ENCODE results near the gene GJC1. TPM values are rescaled to one million over a fixed set of nuclear protein-coding genes. Genes with fewer than 3 reads are reported as not detected.

The GJC1 gene
- polyA plus RNA-seq, 1 donor: 8.2 TPM

DNA sequence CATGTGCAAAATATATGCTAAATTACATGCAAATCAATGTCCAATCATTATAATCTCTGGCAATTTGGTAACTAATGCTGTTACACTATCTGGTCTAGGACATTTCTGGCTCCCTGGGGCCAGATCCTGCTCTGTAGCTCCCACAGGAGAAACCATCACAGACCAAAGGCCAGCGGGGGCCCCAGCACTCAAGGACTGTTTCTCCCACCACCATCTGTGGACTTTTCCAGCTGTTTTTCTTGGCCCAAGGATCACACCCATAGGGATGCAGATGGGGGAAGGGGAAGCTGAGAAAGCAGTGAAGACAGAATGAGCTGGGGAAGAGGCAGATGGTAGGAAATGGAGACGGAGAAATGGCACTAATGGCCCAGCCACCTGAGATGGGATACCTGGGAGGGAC, 17.5 kb upstream of the GJC1 start, which contains the start of gene HIGD1B:
HIGD1B (plus strand) TSS at position 298 of the 400 bp plus-strand sequence. CDS start 270 bp downstream, outside the sequence.
- H3K9me3 ChIP-seq (ENCODE audit: control insufficient read depth, low read depth, low read length): no peaks in the 10 kb centered on the region
- peaks cover 23% of the 10 kb centered on the region for H3K36me3 ChIP-seq (ENCODE audit: control insufficient read depth, insufficient read depth, low read length)
- WGBS (ENCODE audit: insufficient coverage, low lambda C conversion rate): no CpG with 5 or more reads among the region's 2 CpGs
- H3K4me3 ChIP-seq (ENCODE audit: low read length): no peak within 1 kb of the TSS
- no peaks in the 10 kb centered on the region for H3K4me1 ChIP-seq (ENCODE audit: control insufficient read depth, insufficient read depth, low read length)
- peaks cover 3% of the 10 kb centered on the region for H3K27me3 ChIP-seq (ENCODE audit: control insufficient read depth, insufficient read depth, low read length)
- no peak for DNase-seq
- H3K27ac ChIP-seq (ENCODE audit: low read length): no peak within 1 kb of the TSS

DNA sequence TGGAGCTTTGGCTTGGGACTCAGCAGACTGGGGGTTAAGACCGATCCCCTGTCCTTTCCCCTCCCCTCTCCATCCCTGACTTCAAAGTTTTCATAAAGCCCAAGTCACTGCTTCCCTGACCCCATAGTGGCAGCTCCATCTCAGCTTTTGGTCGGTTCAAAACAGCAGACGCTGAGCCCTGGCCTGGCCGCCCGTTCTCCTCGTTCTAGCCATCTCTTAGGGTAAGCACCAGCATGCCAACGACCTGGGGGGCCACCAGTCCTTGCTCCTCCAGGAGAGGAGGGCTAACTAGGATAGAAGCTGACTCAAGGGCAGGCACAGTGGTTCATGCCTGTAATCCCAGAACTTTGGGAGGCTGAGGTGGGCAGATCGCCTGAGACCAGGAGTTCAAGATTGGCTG, 16.1 kb upstream of the GJC1 start:
- DNase-seq: no peak

DNA sequence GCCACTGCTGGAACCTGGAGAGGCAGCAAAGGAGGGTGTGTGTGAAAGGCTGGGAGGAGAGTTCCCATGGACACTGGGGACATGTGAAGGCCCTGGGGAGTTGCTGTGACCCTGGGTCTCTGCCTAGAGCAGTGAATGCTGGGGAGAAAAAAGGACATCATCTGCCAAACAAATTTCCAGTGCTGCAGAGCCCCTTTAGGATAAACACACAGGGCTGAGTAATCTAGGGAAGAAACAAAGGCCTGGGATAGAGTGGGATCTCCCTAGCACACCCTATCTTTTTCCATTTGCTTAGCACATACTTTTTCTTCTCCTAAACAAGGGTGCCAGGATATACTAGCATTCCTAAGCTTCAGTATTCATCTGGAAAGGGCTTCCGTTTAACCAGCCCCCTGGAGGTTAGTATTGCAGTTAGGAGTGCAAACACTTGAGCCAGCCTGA, 14.3 kb upstream of the GJC1 start:
- WGBS (ENCODE audit: insufficient coverage, low lambda C conversion rate): no CpG with 5 or more reads among the region's 1 CpG
- no peaks in the 10 kb centered on the region for H3K9me3 ChIP-seq (ENCODE audit: control insufficient read depth, low read depth, low read length)
- peaks cover 5% of the 10 kb centered on the region for H3K27me3 ChIP-seq (ENCODE audit: control insufficient read depth, insufficient read depth, low read length)
- no peak overlapping the region for H3K4me3 ChIP-seq (ENCODE audit: low read length)
- H3K4me1 ChIP-seq (ENCODE audit: control insufficient read depth, insufficient read depth, low read length): no peaks in the 10 kb centered on the region
- no peak for DNase-seq
- peaks cover 2% of the 10 kb centered on the region for H3K36me3 ChIP-seq (ENCODE audit: control insufficient read depth, insufficient read depth, low read length)
- peak overlapping the region; percentile 32 for H3K27ac ChIP-seq (ENCODE audit: low read length)

More for the DNA sequence above, 16.1 kb upstream of the GJC1 start:
- Histone ChIP-seq H3K4me1 (ENCODE audit: control insufficient read depth, insufficient read depth, low read length) (no peaks in the 10 kb centered on the region), H3K36me3 (ENCODE audit: control insufficient read depth, insufficient read depth, low read length) (peaks cover 13% of the 10 kb centered on the region), H3K27ac (ENCODE audit: low read length) (no peak overlapping the region), H3K4me3 (ENCODE audit: low read length) (no peak overlapping the region), H3K9me3 (ENCODE audit: control insufficient read depth, low read depth, low read length) (no peaks in the 10 kb centered on the region), H3K27me3 (ENCODE audit: control insufficient read depth, insufficient read depth, low read length) (peaks cover 5% of the 10 kb centered on the region)
- no CpG with 5 or more reads among the region's 8 CpGs for WGBS (ENCODE audit: insufficient coverage, low lambda C conversion rate)

DNA sequence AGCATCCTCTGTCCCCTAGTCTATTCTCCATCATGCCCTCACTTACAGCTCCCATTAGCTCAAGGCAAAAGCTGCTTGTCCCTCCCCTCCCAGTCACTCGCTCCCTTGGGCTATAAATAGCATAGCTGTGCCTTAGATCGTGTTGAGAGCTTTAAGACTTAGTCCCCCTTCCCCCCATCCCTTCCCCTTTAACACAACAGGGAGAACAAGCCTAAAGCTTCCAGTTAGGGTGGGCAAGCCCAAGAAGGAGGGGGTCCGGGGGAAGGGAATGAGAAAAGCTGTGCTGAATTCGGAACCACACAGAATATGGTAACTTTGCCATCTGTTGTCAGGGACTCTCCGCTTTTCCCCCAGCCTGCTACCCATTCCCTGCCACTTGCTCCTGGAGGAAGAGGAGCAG, 12.7 kb upstream of the GJC1 start:
- H3K4me1 ChIP-seq (ENCODE audit: control insufficient read depth, insufficient read depth, low read length): no peaks in the 10 kb centered on the region
- H3K4me3 ChIP-seq (ENCODE audit: low read length): no peak overlapping the region
- no CpG with 5 or more reads among the region's 5 CpGs for WGBS (ENCODE audit: insufficient coverage, low lambda C conversion rate)
- no peaks in the 10 kb centered on the region for H3K9me3 ChIP-seq (ENCODE audit: control insufficient read depth, low read depth, low read length)
- H3K27me3 ChIP-seq (ENCODE audit: control insufficient read depth, insufficient read depth, low read length): peaks cover 5% of the 10 kb centered on the region
- peak overlapping the region; percentile 26 for H3K27ac ChIP-seq (ENCODE audit: low read length)
- DNase-seq: no peak
- H3K36me3 ChIP-seq (ENCODE audit: control insufficient read depth, insufficient read depth, low read length): no peaks in the 10 kb centered on the region

DNA sequence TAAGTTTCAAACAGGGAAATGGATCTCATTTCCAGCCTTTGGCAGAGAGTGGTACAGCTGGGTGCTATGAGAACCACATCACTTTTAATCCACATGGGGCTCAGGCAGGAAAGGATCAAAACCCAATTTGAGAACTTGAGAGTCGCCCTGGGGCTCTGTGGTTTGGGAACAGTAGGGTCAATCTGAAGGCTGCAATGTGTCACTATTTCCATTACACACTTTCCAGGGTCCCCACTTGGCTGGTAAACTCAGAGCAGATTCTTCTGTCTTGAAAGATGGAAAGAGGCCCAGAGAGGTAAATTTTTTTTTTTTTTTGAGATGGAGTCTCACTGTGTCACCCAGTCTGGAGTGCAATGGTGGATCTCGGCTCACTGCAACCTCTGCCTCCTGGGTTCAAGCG, 10.8 kb upstream of the GJC1 start:
- Histone ChIP-seq H3K36me3 (ENCODE audit: control insufficient read depth, insufficient read depth, low read length) (no peaks in the 10 kb centered on the region), H3K27ac (ENCODE audit: low read length) (no peak overlapping the region), H3K4me3 (ENCODE audit: low read length) (no peak overlapping the region), H3K9me3 (ENCODE audit: control insufficient read depth, low read depth, low read length) (no peaks in the 10 kb centered on the region), H3K4me1 (ENCODE audit: control insufficient read depth, insufficient read depth, low read length) (no peaks in the 10 kb centered on the region), H3K27me3 (ENCODE audit: control insufficient read depth, insufficient read depth, low read length) (peaks cover 5% of the 10 kb centered on the region)
- no peak for DNase-seq
- no CpG with 5 or more reads among the region's 3 CpGs for WGBS (ENCODE audit: insufficient coverage, low lambda C conversion rate)

DNA sequence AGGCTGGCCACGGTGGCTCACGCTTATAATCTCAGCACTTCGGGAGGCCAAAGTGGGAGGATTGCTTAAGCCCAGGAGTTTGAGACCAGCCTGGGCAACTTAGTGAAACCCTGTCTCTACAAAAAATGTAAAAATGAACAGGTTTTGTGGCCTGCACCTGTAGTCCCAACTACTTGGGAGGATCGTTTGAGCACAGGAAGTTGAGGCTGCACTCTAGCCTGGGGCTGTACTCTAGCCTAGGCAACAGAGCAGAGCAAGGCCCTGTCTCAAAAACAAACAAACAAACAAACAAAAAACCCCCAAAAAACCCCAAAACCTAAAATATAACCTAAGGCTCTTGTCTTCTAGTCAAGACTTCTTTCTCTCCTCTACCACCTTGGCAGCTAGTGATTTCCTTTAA, 10.2 kb upstream of the GJC1 start:
- Histone ChIP-seq H3K27me3 (ENCODE audit: control insufficient read depth, insufficient read depth, low read length) (peaks cover 5% of the 10 kb centered on the region), H3K4me3 (ENCODE audit: low read length) (no peak overlapping the region), H3K4me1 (ENCODE audit: control insufficient read depth, insufficient read depth, low read length) (no peaks in the 10 kb centered on the region), H3K27ac (ENCODE audit: low read length) (no peak overlapping the region), H3K36me3 (ENCODE audit: control insufficient read depth, insufficient read depth, low read length) (no peaks in the 10 kb centered on the region), H3K9me3 (ENCODE audit: control insufficient read depth, low read depth, low read length) (no peaks in the 10 kb centered on the region)
- no peak for DNase-seq
- WGBS (ENCODE audit: insufficient coverage, low lambda C conversion rate): no CpG with 5 or more reads among the region's 4 CpGs

DNA sequence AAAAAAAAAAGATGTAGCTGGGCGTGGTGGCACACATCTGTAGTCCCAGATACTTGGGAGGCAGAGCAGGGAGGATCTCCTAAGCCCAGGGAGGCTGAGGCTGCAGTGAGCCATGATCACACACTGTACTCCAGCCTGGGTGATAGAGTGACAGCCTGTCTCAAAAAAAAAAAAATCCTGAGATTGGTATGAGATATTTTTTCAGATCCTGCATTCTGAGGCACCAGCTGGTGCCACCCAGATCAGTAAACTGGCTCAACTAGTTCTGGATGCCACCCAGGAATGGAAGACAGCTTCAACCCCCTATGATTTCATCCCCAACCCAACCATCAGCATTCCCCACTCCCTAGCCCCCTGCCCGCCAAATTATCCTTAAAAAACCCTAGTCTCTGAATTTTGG, 7.1 kb upstream of the GJC1 start:
- Histone ChIP-seq H3K4me1 (ENCODE audit: control insufficient read depth, insufficient read depth, low read length) (no peaks in the 10 kb centered on the region), H3K27me3 (ENCODE audit: control insufficient read depth, insufficient read depth, low read length) (peaks cover 4% of the 10 kb centered on the region), H3K4me3 (ENCODE audit: low read length) (no peak overlapping the region), H3K27ac (ENCODE audit: low read length) (no peak overlapping the region), H3K9me3 (ENCODE audit: control insufficient read depth, low read depth, low read length) (no peaks in the 10 kb centered on the region), H3K36me3 (ENCODE audit: control insufficient read depth, insufficient read depth, low read length) (no peaks in the 10 kb centered on the region)
- DNase-seq: no peak
- no CpG with 5 or more reads among the region's 2 CpGs for WGBS (ENCODE audit: insufficient coverage, low lambda C conversion rate)

DNA sequence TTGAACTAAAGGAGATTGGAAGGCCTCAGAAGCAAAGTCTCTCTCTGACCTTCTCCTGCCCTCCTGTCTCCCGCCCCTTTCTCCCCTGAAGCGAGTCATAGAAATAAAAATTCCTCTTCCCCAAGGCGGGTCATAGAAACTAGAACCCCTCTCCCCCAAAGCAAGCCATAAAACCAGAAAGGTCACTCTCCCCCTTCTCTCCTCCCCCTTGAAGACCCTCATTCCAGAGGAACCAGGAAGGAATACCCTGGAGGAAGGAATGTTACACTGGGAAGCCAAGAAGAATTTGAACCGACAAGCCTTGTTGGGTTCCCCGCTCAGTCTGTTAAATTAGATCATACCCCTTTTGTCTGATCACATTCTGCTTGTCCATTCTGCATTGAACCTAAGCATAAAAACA, 2.7 kb upstream of the GJC1 start:
- DNase-seq: no peak
- Histone ChIP-seq H3K4me1 (ENCODE audit: control insufficient read depth, insufficient read depth, low read length) (peaks cover 4% of the 10 kb centered on the region), H3K9me3 (ENCODE audit: control insufficient read depth, low read depth, low read length) (no peaks in the 10 kb centered on the region), H3K4me3 (ENCODE audit: low read length) (no peak overlapping the region), H3K27ac (ENCODE audit: low read length) (no peak overlapping the region), H3K27me3 (ENCODE audit: control insufficient read depth, insufficient read depth, low read length) (peaks cover 36% of the 10 kb centered on the region), H3K36me3 (ENCODE audit: control insufficient read depth, insufficient read depth, low read length) (no peaks in the 10 kb centered on the region)
- no CpG with 5 or more reads among the region's 5 CpGs for WGBS (ENCODE audit: insufficient coverage, low lambda C conversion rate)

DNA sequence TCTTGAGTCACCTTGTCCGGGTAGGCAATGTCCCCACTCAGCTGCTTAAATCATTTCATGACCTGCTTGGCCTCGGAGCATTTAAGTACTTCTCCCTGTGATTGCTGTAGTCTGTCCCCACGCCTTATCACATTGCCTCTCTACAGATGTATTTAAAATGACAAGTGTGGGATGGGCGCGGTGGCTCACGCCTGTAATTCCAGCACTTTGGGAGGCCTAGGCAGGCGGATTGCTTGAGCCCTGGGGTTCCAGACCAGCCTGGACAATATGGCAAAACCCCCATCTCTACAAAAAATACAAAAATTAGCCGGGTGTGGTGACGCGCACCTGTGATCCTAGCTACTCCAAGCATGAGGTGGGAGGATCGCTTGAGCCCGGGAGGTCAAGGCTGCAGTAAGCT, 1.3 kb upstream of the GJC1 start:
- H3K9me3 ChIP-seq (ENCODE audit: control insufficient read depth, low read depth, low read length): no peaks in the 10 kb centered on the region
- H3K27ac ChIP-seq (ENCODE audit: low read length): no peak overlapping the region
- DNase-seq: no peak
- 72% methylated on average over 5 of the region's 12 CpGs for WGBS (ENCODE audit: insufficient coverage, low lambda C conversion rate)
- no peaks in the 10 kb centered on the region for H3K36me3 ChIP-seq (ENCODE audit: control insufficient read depth, insufficient read depth, low read length)
- no peak overlapping the region for H3K4me3 ChIP-seq (ENCODE audit: low read length)
- H3K27me3 ChIP-seq (ENCODE audit: control insufficient read depth, insufficient read depth, low read length): peaks cover 47% of the 10 kb centered on the region
- peaks cover 4% of the 10 kb centered on the region for H3K4me1 ChIP-seq (ENCODE audit: control insufficient read depth, insufficient read depth, low read length)

DNA sequence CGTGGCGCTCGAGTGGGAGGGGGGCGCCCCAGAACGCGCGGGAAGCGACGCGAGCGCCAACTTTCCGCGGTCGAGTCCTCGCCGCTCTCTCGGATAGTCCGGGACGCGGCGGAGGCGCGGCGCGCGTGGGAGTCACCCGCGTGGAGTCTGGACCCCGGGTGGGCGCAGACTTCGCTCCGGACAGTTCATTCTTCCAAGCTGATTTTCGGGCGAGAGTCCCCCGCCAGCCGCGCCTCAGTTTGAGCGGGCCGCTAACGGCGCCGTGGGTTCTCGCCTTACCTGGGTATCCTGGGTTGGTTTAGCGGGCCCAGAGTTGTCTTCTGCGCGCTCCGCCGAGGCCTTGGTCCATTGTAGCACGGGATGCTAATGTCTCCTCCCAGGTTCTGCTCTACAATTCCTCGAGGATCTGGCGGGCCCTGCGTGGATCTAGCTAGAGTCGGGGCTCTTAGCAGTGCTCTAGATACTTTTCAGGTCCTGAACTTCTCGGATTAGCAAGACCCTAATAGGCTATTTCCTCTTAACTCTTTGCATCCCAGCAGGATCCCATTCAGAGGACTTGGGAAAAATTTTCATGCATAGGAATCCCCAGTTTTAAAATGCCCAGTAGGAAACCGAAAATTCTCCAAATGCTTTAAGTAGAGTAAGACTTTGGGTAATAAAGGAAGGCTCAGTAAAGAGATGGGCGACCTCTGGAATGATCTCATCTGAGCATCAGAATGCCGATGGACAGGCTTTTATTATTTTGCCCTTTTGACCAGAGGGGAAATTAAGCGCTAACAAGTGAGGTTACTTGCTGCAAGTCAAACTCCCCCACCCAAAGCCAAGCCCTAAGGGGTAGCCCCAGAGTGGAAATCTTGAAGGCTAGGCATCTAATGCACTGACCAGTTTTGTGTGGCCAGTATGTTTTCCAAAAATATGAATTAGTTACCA, 537 bp upstream of the GJC1 start:
- H3K27ac ChIP-seq (ENCODE audit: low read length): peak overlapping the region; percentile 52
- no CpG with 5 or more reads among the region's 58 CpGs for WGBS (ENCODE audit: insufficient coverage, low lambda C conversion rate)
- H3K4me3 ChIP-seq (ENCODE audit: low read length): peak overlapping the region; percentile 46
- no peaks in the 10 kb centered on the region for H3K36me3 ChIP-seq (ENCODE audit: control insufficient read depth, insufficient read depth, low read length)
- H3K4me1 ChIP-seq (ENCODE audit: control insufficient read depth, insufficient read depth, low read length): peaks cover 4% of the 10 kb centered on the region
- H3K27me3 ChIP-seq (ENCODE audit: control insufficient read depth, insufficient read depth, low read length): peaks cover 47% of the 10 kb centered on the region
- DNase-seq: peak in 1 of 2 donors; percentile 33
- H3K9me3 ChIP-seq (ENCODE audit: control insufficient read depth, low read depth, low read length): no peaks in the 10 kb centered on the region

Measured in large intestine (tissue), 3 donors.